GM23338 (cell line): Measurements from ENCODE around the gene FADD. TPM values are rescaled to one million over a fixed set of nuclear protein-coding genes. Genes with fewer than 3 reads are reported as not detected.

ENCODE experiments used
- ATAC-seq: fragments of 200-7000 bp; cut with Tn5 transposase; 3 replicates; pipeline ENCODE4 v1.9.1; 2020
- DNase-seq: peaks from one replicate; pipeline ENCODE4 v3.0.0-alpha.2; 2015; ENCODE audit warnings: low spot score
- H2AFZ ChIP-seq: fragments of 200-600 bp; sonication (generic); 2 replicates; pipeline ENCODE4 v1.8.0; 2016; ENCODE audit warnings: antibody characterized with exemption, mild to moderate bottlenecking, moderate library complexity
- H3F3A ChIP-seq: fragments of 200-600 bp; sonication (generic); replicated peaks from 2 replicates; pipeline ENCODE4 v1.8.0; 2017; ENCODE audit warnings: antibody characterized with exemption, mixed run types, low read depth
- H3K27ac ChIP-seq: fragments of 200-600 bp; sonication (generic); 2 replicates; pipeline ENCODE4 v1.6.1; 2016; ENCODE audit warnings: low read depth
- H3K27me3 ChIP-seq: fragments of 200-600 bp; sonication (generic); 2 replicates; pipeline ENCODE4 v1.8.0; 2016; ENCODE audit warnings: mild to moderate bottlenecking, mixed run types, moderate library complexity; ENCODE audit not compliant: insufficient read depth
- H3K36me3 ChIP-seq: fragments of 200-600 bp; sonication (generic); 2 replicates; pipeline ENCODE4 v1.8.0; 2016; ENCODE audit warnings: mild to moderate bottlenecking; ENCODE audit not compliant: insufficient read depth
- H3K4me1 ChIP-seq: fragments of 200-600 bp; sonication (generic); 2 replicates; pipeline ENCODE4 v1.8.0; 2016; ENCODE audit warnings: mild to moderate bottlenecking, moderate library complexity; ENCODE audit not compliant: insufficient read depth
- H3K4me2 ChIP-seq: fragments of 200-600 bp; sonication (generic); 2 replicates; pipeline ENCODE4 v1.7.1; 2017; ENCODE audit warnings: mixed run types
- H3K4me3 ChIP-seq: fragments of 200-600 bp; sonication (generic); 2 replicates; pipeline ENCODE4 v1.6.1; 2016; ENCODE audit warnings: mixed run types
- H3K79me2 ChIP-seq: fragments of 200-600 bp; sonication (generic); replicated peaks from 2 replicates; pipeline ENCODE4 v1.8.0; 2017; ENCODE audit warnings: mild to moderate bottlenecking; ENCODE audit not compliant: insufficient read depth
- H3K9me2 ChIP-seq: fragments of 200-600 bp; sonication (generic); 2 replicates; pipeline ENCODE4 v1.8.0; 2017; ENCODE audit not compliant: insufficient read depth
- H4K20me1 ChIP-seq: fragments of 200-600 bp; sonication (generic); replicated peaks from 2 replicates; pipeline ENCODE4 v1.8.0; 2017; ENCODE audit warnings: mild to moderate bottlenecking; ENCODE audit not compliant: insufficient read depth
- H3K27ac Mint-ChIP-seq: 2 replicates; pipeline ENCODE4 v1.8.0; 2020; ENCODE audit warnings: inconsistent platforms, mild to moderate bottlenecking, moderate library complexity, mixed read lengths
- H3K27me3 Mint-ChIP-seq: 3 replicates; pipeline ENCODE4 v1.8.0; 2022; ENCODE audit warnings: low read depth, mild to moderate bottlenecking, moderate library complexity, mixed read lengths, inconsistent platforms; ENCODE audit not compliant: insufficient read depth, poor library complexity
- H3K36me3 Mint-ChIP-seq: 3 replicates; pipeline ENCODE4 v1.8.0; 2021; ENCODE audit warnings: low read depth, mild to moderate bottlenecking, inconsistent platforms, moderate library complexity, mixed read lengths
- H3K4me1 Mint-ChIP-seq: 3 replicates; pipeline ENCODE4 v1.8.0; 2020; ENCODE audit warnings: mild to moderate bottlenecking, inconsistent platforms, mixed read lengths
- H3K4me3 Mint-ChIP-seq: 3 replicates; pipeline ENCODE4 v1.8.0; 2021; ENCODE audit warnings: moderate library complexity, mild to moderate bottlenecking, inconsistent platforms, mixed read lengths
- H3K9me3 Mint-ChIP-seq: 3 replicates; pipeline ENCODE4 v1.8.0; 2020; ENCODE audit warnings: moderate library complexity, mild to moderate bottlenecking, inconsistent platforms, mixed read lengths
- CREB1 ChIP-seq: fragments of 250-450 bp; sonication (Bioruptor Pico); IDR thresholded peaks from 2 replicates; pipeline ENCODE4 v1.5.0; 2020; ENCODE audit warnings: low read depth, mild to moderate bottlenecking, moderate library complexity
- EZH2 ChIP-seq: fragments of 200-600 bp; sonication (generic); IDR thresholded peaks from one replicate; pipeline ENCODE4 v1.8.0; 2017; ENCODE audit warnings: antibody characterized with exemption, mild to moderate bottlenecking, low read depth; ENCODE audit not compliant: unreplicated experiment
- JUNB ChIP-seq: IDR thresholded peaks from one replicate; pipeline ENCODE4 v1.6.1; 2016; ENCODE audit warnings: antibody characterized with exemption; ENCODE audit not compliant: unreplicated experiment
- NANOG ChIP-seq: IDR thresholded peaks from 2 replicates; pipeline ENCODE4 v1.6.1; 2016; ENCODE audit warnings: antibody characterized with exemption, borderline replicate concordance
- POLR2AphosphoS5 ChIP-seq: IDR thresholded peaks from 2 replicates; pipeline ENCODE4 v1.6.1; 2016; ENCODE audit warnings: antibody characterized with exemption, low read depth
- ZNF114 ChIP-seq: fragments of 250-450 bp; sonication (Bioruptor Pico); IDR thresholded peaks from 2 replicates; pipeline ENCODE4 v1.5.0; 2020; ENCODE audit warnings: mild to moderate bottlenecking, moderate library complexity
- polyA plus RNA-seq: library from polyadenylated mRNA; unstranded; fragments of >200 nt; fragmentation: Nextera tagmentation; extraction: Ambion mirVana; gene quantifications from 2 replicates; pipeline ENCODE4 v1.2.1, GENCODE V29; 2016
- total RNA-seq: library from RNA; depleted of rRNA; stranded (reverse); fragments of >200 nt; shearing (Covaris generic); gene quantifications from 2 replicates; pipeline ENCODE4 v1.2.3, GENCODE V29; 2014
- TF ChIP-seq, protein P1 (sequence below), 2 experiments: fragments of 200-600 bp in 1 of 2; sonication (generic) in 1 of 2; conservative IDR thresholded peaks; 2 replicates each; pipeline versions ENCODE4 v1.5.1 to v1.6.1; 2016 to 2017; ENCODE audit warnings: antibody characterized with exemption in 2 of 2, low read depth in 2 of 2, mild to moderate bottlenecking in 2 of 2, moderate library complexity in 1 of 2
- TF ChIP-seq, protein P2 (sequence below): fragments of 250-450 bp; sonication (Bioruptor Pico); IDR thresholded peaks from 2 replicates; pipeline ENCODE4 v1.5.0; 2020; ENCODE audit warnings: mild to moderate bottlenecking, moderate library complexity

Gene FADD
- total and polyA plus RNA-seq, 2 experiments from 2014 or later = 19.7 to 65.8 TPM

GRCh38 chr11:70250876-70251658 lies 48.0 kb downstream of the FADD start:
- H3K4me2 ChIP-seq = no peak overlapping the region
- H3K36me3 Mint-ChIP-seq = no peaks in the 10 kb centered on the region
- no peaks in the 10 kb centered on the region for H3K4me1 ChIP-seq
- no peak overlapping the region for H3K27ac Mint-ChIP-seq
- no peak overlapping the region for H3K4me3 Mint-ChIP-seq
- no peak overlapping the region for H2AFZ ChIP-seq
- no peaks in the 10 kb centered on the region for H3K36me3 ChIP-seq
- peaks cover 6% of the 10 kb centered on the region for H3K4me1 Mint-ChIP-seq
- no peaks in the 10 kb centered on the region for H4K20me1 ChIP-seq
- DNase-seq (no peak), ATAC-seq (no peak)
- H3K27me3 ChIP-seq = no peaks in the 10 kb centered on the region
- H3K27me3 Mint-ChIP-seq = peaks cover 14% of the 10 kb centered on the region
- no peak overlapping the region for H3K4me3 ChIP-seq
- H3K9me3 Mint-ChIP-seq = no peaks in the 10 kb centered on the region
- no peaks in the 10 kb centered on the region for H3F3A ChIP-seq
- H3K79me2 ChIP-seq = no peaks in the 10 kb centered on the region
- no peak for TF ChIP-seq CREB1 (CRISPR knock-in tag)
- TF ChIP-seq, protein P1, sequence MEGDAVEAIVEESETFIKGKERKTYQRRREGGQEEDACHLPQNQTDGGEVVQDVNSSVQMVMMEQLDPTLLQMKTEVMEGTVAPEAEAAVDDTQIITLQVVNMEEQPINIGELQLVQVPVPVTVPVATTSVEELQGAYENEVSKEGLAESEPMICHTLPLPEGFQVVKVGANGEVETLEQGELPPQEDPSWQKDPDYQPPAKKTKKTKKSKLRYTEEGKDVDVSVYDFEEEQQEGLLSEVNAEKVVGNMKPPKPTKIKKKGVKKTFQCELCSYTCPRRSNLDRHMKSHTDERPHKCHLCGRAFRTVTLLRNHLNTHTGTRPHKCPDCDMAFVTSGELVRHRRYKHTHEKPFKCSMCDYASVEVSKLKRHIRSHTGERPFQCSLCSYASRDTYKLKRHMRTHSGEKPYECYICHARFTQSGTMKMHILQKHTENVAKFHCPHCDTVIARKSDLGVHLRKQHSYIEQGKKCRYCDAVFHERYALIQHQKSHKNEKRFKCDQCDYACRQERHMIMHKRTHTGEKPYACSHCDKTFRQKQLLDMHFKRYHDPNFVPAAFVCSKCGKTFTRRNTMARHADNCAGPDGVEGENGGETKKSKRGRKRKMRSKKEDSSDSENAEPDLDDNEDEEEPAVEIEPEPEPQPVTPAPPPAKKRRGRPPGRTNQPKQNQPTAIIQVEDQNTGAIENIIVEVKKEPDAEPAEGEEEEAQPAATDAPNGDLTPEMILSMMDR (conservative IDR thresholded peaks at IDR 0.05; ENCODE audit: low read depth in 2 of 2) = no peak
- TF ChIP-seq ZNF114 (CRISPR knock-in tag) = no peak
- TF ChIP-seq, protein P2, sequence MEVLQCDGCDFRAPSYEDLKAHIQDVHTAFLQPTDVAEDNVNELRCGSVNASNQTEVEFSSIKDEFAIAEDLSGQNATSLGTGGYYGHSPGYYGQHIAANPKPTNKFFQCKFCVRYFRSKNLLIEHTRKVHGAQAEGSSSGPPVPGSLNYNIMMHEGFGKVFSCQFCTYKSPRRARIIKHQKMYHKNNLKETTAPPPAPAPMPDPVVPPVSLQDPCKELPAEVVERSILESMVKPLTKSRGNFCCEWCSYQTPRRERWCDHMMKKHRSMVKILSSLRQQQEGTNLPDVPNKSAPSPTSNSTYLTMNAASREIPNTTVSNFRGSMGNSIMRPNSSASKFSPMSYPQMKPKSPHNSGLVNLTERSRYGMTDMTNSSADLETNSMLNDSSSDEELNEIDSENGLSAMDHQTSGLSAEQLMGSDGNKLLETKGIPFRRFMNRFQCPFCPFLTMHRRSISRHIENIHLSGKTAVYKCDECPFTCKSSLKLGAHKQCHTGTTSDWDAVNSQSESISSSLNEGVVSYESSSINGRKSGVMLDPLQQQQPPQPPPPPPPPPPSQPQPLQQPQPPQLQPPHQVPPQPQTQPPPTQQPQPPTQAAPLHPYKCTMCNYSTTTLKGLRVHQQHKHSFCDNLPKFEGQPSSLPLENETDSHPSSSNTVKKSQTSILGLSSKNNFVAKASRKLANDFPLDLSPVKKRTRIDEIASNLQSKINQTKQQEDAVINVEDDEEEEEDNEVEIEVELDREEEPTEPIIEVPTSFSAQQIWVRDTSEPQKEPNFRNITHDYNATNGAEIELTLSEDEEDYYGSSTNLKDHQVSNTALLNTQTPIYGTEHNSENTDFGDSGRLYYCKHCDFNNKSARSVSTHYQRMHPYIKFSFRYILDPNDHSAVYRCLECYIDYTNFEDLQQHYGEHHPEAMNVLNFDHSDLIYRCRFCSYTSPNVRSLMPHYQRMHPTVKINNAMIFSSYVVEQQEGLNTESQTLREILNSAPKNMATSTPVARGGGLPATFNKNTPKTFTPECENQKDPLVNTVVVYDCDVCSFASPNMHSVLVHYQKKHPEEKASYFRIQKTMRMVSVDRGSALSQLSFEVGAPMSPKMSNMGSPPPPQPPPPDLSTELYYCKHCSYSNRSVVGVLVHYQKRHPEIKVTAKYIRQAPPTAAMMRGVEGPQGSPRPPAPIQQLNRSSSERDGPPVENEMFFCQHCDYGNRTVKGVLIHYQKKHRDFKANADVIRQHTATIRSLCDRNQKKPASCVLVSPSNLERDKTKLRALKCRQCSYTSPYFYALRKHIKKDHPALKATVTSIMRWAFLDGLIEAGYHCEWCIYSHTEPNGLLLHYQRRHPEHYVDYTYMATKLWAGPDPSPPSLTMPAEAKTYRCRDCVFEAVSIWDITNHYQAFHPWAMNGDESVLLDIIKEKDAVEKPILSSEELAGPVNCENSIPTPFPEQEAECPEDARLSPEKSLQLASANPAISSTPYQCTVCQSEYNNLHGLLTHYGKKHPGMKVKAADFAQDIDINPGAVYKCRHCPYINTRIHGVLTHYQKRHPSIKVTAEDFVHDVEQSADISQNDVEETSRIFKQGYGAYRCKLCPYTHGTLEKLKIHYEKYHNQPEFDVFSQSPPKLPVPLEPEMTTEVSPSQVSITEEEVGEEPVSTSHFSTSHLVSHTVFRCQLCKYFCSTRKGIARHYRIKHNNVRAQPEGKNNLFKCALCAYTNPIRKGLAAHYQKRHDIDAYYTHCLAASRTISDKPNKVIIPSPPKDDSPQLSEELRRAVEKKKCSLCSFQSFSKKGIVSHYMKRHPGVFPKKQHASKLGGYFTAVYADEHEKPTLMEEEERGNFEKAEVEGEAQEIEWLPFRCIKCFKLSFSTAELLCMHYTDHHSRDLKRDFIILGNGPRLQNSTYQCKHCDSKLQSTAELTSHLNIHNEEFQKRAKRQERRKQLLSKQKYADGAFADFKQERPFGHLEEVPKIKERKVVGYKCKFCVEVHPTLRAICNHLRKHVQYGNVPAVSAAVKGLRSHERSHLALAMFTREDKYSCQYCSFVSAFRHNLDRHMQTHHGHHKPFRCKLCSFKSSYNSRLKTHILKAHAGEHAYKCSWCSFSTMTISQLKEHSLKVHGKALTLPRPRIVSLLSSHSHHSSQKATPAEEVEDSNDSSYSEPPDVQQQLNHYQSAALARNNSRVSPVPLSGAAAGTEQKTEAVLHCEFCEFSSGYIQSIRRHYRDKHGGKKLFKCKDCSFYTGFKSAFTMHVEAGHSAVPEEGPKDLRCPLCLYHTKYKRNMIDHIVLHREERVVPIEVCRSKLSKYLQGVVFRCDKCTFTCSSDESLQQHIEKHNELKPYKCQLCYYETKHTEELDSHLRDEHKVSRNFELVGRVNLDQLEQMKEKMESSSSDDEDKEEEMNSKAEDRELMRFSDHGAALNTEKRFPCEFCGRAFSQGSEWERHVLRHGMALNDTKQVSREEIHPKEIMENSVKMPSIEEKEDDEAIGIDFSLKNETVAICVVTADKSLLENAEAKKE (CRISPR knock-in tag) = no peak
- no peak for TF ChIP-seq POLR2AphosphoS5
- no peak for TF ChIP-seq EZH2
- no peak for TF ChIP-seq JUNB
- TF ChIP-seq NANOG = no peak
- H3K27ac ChIP-seq = no peak overlapping the region
- no peaks in the 10 kb centered on the region for H3K9me2 ChIP-seq
